Measurements from ENCODE around the gene PTPN14. TPM values are rescaled to one million over a fixed set of nuclear protein-coding genes. Genes with fewer than 3 reads are reported as not detected.

PTPN14 gene
- total RNA-seq, 1 donor from 2014 or later, result 2.7 TPM

GRCh38 chr1:214318956-214319736, 232.3 kb downstream of the PTPN14 start:
- intact Hi-C loops (cut with micrococcal nuclease), result no loop called here

GRCh38 chr1:214318356-214318755, 233.0 kb downstream of the PTPN14 start:
- intact Hi-C loops (cut with micrococcal nuclease), result no loop called here

- intact Hi-C loops (cut with micrococcal nuclease), result no loop called here
Observed at GRCh38 chr1:214317734-214318133, 233.7 kb downstream of the PTPN14 start.

- intact Hi-C loops (cut with micrococcal nuclease), result no loop called here
Observed at GRCh38 chr1:214317300-214317699, 234.1 kb downstream of the PTPN14 start.

- intact Hi-C loops (cut with micrococcal nuclease), result no loop called here
Observed at GRCh38 chr1:214316593-214316992, 234.8 kb downstream of the PTPN14 start.

GRCh38 chr1:214314178-214314843, 237.1 kb downstream of the PTPN14 start:
- intact Hi-C loops (cut with micrococcal nuclease), result no loop called here

GRCh38 chr1:214312530-214313051, 238.8 kb downstream of the PTPN14 start:
- intact Hi-C loops (cut with micrococcal nuclease), result no loop called here

GRCh38 chr1:214310777-214311690, 240.4 kb downstream of the PTPN14 start:
- intact Hi-C loops (cut with micrococcal nuclease), result loop anchor here (1.0 kb wide), 2 partner anchors 30 to 50 kb away; partner anchors contain the start of gene SMYD2

GRCh38 chr1:214310010-214310409, 241.4 kb downstream of the PTPN14 start:
- intact Hi-C loops (cut with micrococcal nuclease), result loop anchor here (1.0 kb wide), 2 partner anchors 29 to 49 kb away; partner anchors contain the start of gene SMYD2

- intact Hi-C loops (cut with micrococcal nuclease), result no loop called here
Observed at GRCh38 chr1:214306269-214306668, 245.1 kb downstream of the PTPN14 start.

- intact Hi-C loops (cut with micrococcal nuclease), result no loop called here
Observed at GRCh38 chr1:214305164-214305751, 246.1 kb downstream of the PTPN14 start.

GRCh38 chr1:214303141-214303930, 248.1 kb downstream of the PTPN14 start:
- intact Hi-C loops (cut with micrococcal nuclease), result no loop called here

GRCh38 chr1:214301526-214301925, 249.9 kb downstream of the PTPN14 start:
- intact Hi-C loops (cut with micrococcal nuclease), result no loop called here

- intact Hi-C loops (cut with micrococcal nuclease), result no loop called here
Observed at GRCh38 chr1:214300149-214300780, 251.1 kb downstream of the PTPN14 start.

Other genes with a start within 250 kb of the PTPN14 start
- gene CENPF, start 51.6 kb upstream of the PTPN14 start, total RNA-seq, result 78.4 and 83.7 TPM in 2 replicates